Upper lobe of right lung (tissue), 1 donor: ENCODE measurements around the gene CMSS1. TPM values are rescaled to one million over a fixed set of nuclear protein-coding genes. Genes with fewer than 3 reads are reported as not detected.

ENCODE experiments used
- ATAC-seq: fragments of 200-7000 bp; cut with Tn5 transposase; one replicate; pipeline ENCODE4 v1.9.1; 2020; ENCODE audit warnings: mild to moderate bottlenecking, moderate library complexity
- DNase-seq: peaks from one replicate; pipeline ENCODE4 v3.0.0-alpha.2; 2020
- H3K27ac ChIP-seq: fragments of 200-600 bp; one replicate; pipeline ENCODE4 v1.8.0; 2022
- H3K27me3 ChIP-seq: fragments of 200-600 bp; one replicate; pipeline ENCODE4 v1.8.0; 2022; ENCODE audit warnings: mild to moderate bottlenecking
- H3K36me3 ChIP-seq: fragments of 200-600 bp; one replicate; pipeline ENCODE4 v1.8.0; 2022
- H3K4me1 ChIP-seq: fragments of 200-600 bp; one replicate; pipeline ENCODE4 v1.8.0; 2022
- H3K4me3 ChIP-seq: fragments of 200-600 bp; one replicate; pipeline ENCODE4 v1.8.0; 2022; ENCODE audit warnings: mild to moderate bottlenecking
- H3K9me3 ChIP-seq: fragments of 200-600 bp; one replicate; pipeline ENCODE4 v1.8.0; 2022
- intact Hi-C: fragments of 100-400 bp; cut with DNase I; formaldehyde crosslinking; loops from one replicate; pipeline ENCODE4 v1.11.0; 2022
- total RNA-seq: library from RNA; stranded (reverse); fragmentation: NEBNext Ultra II Directional; extraction: Animal tissue kit (Norgen Biotek cat#: 25700); gene quantifications from one replicate; pipeline ENCODE4 v1.2.1, GENCODE V29; 2021
- TF ChIP-seq, protein P1 (sequence below): fragments of 200-600 bp; IDR thresholded peaks from one replicate; pipeline ENCODE4 v1.8.0; 2022; ENCODE audit warnings: antibody characterized with exemption
- donor health status: DM: no; HTN: yes; CAD: no; lungs with severe emphysema.

CMSS1 gene
- total RNA-seq, 1 donor from 2014 or later = 20.6 TPM

DNA sequence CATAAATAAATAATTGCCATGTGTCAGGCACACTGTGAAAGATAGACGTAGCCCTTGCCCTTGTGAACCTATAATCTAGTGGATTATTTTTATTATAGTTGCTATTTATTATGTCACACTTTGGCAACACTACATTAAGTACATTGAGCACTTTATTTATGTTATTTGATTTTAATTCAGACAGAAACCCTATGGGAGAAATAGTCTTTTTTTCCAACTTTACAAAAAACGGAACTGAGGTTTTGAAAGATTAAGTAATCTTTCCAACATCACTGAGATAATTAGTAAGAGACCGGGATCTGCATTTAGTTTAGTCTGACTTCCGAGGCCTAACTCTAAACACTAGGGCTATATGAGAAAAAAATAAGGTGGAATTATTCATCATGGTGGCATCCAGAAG, 299.4 kb downstream of the CMSS1 start:
- Histone ChIP-seq H3K27me3 (no peaks in the 10 kb centered on the region), H3K36me3 (no peaks in the 10 kb centered on the region), H3K9me3 (no peaks in the 10 kb centered on the region), H3K27ac (no peak overlapping the region), H3K4me3 (no peak overlapping the region), H3K4me1 (no peaks in the 10 kb centered on the region)
- DNase-seq (no peak), ATAC-seq (no peak)
- TF ChIP-seq, protein P1, sequence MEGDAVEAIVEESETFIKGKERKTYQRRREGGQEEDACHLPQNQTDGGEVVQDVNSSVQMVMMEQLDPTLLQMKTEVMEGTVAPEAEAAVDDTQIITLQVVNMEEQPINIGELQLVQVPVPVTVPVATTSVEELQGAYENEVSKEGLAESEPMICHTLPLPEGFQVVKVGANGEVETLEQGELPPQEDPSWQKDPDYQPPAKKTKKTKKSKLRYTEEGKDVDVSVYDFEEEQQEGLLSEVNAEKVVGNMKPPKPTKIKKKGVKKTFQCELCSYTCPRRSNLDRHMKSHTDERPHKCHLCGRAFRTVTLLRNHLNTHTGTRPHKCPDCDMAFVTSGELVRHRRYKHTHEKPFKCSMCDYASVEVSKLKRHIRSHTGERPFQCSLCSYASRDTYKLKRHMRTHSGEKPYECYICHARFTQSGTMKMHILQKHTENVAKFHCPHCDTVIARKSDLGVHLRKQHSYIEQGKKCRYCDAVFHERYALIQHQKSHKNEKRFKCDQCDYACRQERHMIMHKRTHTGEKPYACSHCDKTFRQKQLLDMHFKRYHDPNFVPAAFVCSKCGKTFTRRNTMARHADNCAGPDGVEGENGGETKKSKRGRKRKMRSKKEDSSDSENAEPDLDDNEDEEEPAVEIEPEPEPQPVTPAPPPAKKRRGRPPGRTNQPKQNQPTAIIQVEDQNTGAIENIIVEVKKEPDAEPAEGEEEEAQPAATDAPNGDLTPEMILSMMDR = no peak
- intact Hi-C loops = no loop called here

DNA sequence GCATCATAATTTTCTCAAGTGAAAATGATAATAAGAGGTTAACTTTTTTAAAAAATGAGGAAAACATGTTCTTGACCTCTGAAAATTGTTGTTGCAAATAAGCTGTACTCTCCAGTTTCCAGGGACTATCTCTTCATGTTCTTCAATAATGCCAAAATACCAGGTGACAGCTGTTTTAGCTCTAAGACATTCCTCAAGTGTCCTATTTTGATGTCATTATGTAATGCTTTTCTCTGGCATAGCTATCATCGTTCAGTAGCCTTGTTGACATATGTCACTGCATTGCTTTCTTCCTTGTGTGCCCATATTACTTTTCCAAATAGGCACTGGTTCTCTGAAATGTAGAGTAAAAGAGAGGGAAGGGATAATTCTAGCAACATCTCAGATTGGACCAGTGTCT, 302.4 kb downstream of the CMSS1 start:
- no peak for DNase-seq
- Histone ChIP-seq H3K4me1 (no peaks in the 10 kb centered on the region), H3K27me3 (no peaks in the 10 kb centered on the region), H3K4me3 (no peak overlapping the region), H3K9me3 (no peaks in the 10 kb centered on the region), H3K36me3 (no peaks in the 10 kb centered on the region), H3K27ac (no peak overlapping the region)
- ATAC-seq = no peak
- intact Hi-C loops = no loop called here
- TF ChIP-seq, protein P1 = no peak

- DNase-seq = no peak
- Histone ChIP-seq H3K9me3 (no peaks in the 10 kb centered on the region), H3K27ac (no peak overlapping the region), H3K4me1 (no peaks in the 10 kb centered on the region), H3K27me3 (no peaks in the 10 kb centered on the region), H3K36me3 (no peaks in the 10 kb centered on the region), H3K4me3 (no peak overlapping the region)
- intact Hi-C loops = no loop called here
- ATAC-seq = no peak
- TF ChIP-seq, protein P1 = no peak
Observed at GRCh38 chr3:100120693-100121092, 303.0 kb downstream of the CMSS1 start.

DNA sequence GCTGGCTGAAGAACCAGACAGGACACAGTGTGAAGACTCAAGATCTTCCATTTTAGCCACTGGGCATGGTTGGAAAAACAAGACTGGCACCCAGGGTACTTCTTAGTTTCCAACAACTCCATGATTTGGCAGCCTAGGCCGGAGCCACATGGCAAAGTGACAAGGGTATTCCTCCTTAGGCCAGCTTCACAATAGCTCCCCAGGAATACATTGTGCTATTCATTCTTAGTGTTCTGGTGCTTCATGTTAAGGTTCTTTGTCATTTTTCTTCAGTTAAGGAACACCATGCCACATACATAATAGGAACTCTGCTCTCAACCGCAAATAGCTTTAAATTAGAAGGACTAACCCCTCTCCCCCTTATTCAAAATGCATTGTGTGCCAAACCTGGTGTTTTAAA, 304.7 kb downstream of the CMSS1 start:
- no peak for DNase-seq
- no peak for ATAC-seq
- Histone ChIP-seq H3K36me3 (no peaks in the 10 kb centered on the region), H3K27me3 (no peaks in the 10 kb centered on the region), H3K4me1 (no peaks in the 10 kb centered on the region), H3K9me3 (no peaks in the 10 kb centered on the region), H3K4me3 (no peak overlapping the region), H3K27ac (no peak overlapping the region)
- TF ChIP-seq, protein P1 = no peak
- intact Hi-C loops = no loop called here

GRCh38 chr3:100123112-100123511, 305.4 kb downstream of the CMSS1 start:
- DNase-seq = no peak
- no peak for ATAC-seq
- no peak overlapping the region for H3K27ac ChIP-seq
- H3K4me3 ChIP-seq = no peak overlapping the region
- intact Hi-C loops = no loop called here
- no peaks in the 10 kb centered on the region for H3K4me1 ChIP-seq
- TF ChIP-seq, protein P1 = no peak
- no peaks in the 10 kb centered on the region for H3K9me3 ChIP-seq
- no peaks in the 10 kb centered on the region for H3K36me3 ChIP-seq
- H3K27me3 ChIP-seq = no peaks in the 10 kb centered on the region

DNA sequence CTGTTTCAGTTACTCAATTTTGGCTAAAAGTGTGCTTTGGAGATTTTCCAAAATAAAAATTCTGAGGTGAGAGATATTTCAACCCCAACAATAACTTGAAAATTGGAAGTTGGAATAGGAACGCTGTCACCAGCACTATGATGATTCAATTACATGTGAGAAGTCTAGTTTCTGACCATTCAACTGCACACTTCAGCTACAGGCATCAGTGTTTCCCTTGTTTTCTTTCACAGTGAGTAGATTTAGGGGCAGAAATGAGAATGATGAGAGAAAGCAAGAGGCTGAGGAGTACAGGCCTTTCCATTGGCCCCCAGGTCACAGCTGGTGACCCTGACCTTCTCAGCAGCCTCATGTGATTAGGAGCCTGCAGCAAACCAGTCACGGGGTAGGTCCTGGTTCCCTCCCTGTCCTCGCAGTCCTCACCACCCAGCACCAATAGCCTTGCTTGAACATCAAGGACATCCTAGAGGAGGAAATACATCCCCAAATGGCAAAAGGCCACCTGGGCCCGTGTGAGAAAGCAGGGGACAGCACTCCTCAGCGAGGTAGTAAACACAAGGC, 306.6 kb downstream of the CMSS1 start:
- intact Hi-C loops = no loop called here
- Histone ChIP-seq H3K27ac (no peak overlapping the region), H3K9me3 (no peaks in the 10 kb centered on the region), H3K27me3 (no peaks in the 10 kb centered on the region), H3K4me3 (no peak overlapping the region), H3K36me3 (no peaks in the 10 kb centered on the region), H3K4me1 (peaks cover 2% of the 10 kb centered on the region)
- ATAC-seq = no peak
- DNase-seq = no peak
- TF ChIP-seq, protein P1 = no peak
